Brain microvascular endothelial cell (primary cell): ENCODE results near the gene ADRA1B.

Source experiments
- DNase-seq: peaks from one replicate; pipeline ENCODE4 v3.0.0-alpha.2; 2020
- H3K27ac ChIP-seq: fragments of 250-450 bp; sonication (Bioruptor Pico); 2 replicates; pipeline ENCODE4 v1.5.1; 2020; ENCODE audit warnings: mild to moderate bottlenecking, moderate library complexity
- H3K27me3 ChIP-seq: fragments of 250-450 bp; sonication (Bioruptor Pico); replicated peaks from 2 replicates; pipeline ENCODE4 v1.5.1; 2020; ENCODE audit warnings: mild to moderate bottlenecking
- H3K36me3 ChIP-seq: fragments of 250-450 bp; sonication (Bioruptor Pico); replicated peaks from 2 replicates; pipeline ENCODE4 v1.5.1; 2020; ENCODE audit warnings: mild to moderate bottlenecking
- H3K4me3 ChIP-seq: 2 replicates; pipeline ENCODE4 v1.5.1; 2011; ENCODE audit warnings: low read depth, mild to moderate bottlenecking, control low read depth, low read length, moderate library complexity
- in situ Hi-C: cut with HindIII; loops from 2 replicates; pipeline ENCODE4 v1.10.0; 2017; ENCODE audit warnings: low sequenced_read_pairs, low pct_ligation_motif_present
- TF ChIP-seq, protein P1 (sequence below): IDR thresholded peaks from 2 replicates; pipeline ENCODE4 v1.5.1; 2011; ENCODE audit warnings: low read depth, mild to moderate bottlenecking, moderate library complexity, low read length, control low read depth, inconsistent platforms; ENCODE audit errors: missing control alignments

ADRA1B gene

GRCh38 chr5:159903131-159903530 is 13.2 kb upstream of the ADRA1B start:
- in situ Hi-C loops = no loop called here
- H3K27ac ChIP-seq = no peak overlapping the region
- no peak for DNase-seq
- H3K4me3 ChIP-seq = no peak overlapping the region
- no peaks in the 10 kb centered on the region for H3K36me3 ChIP-seq
- H3K27me3 ChIP-seq = no peaks in the 10 kb centered on the region
- TF ChIP-seq, protein P1, sequence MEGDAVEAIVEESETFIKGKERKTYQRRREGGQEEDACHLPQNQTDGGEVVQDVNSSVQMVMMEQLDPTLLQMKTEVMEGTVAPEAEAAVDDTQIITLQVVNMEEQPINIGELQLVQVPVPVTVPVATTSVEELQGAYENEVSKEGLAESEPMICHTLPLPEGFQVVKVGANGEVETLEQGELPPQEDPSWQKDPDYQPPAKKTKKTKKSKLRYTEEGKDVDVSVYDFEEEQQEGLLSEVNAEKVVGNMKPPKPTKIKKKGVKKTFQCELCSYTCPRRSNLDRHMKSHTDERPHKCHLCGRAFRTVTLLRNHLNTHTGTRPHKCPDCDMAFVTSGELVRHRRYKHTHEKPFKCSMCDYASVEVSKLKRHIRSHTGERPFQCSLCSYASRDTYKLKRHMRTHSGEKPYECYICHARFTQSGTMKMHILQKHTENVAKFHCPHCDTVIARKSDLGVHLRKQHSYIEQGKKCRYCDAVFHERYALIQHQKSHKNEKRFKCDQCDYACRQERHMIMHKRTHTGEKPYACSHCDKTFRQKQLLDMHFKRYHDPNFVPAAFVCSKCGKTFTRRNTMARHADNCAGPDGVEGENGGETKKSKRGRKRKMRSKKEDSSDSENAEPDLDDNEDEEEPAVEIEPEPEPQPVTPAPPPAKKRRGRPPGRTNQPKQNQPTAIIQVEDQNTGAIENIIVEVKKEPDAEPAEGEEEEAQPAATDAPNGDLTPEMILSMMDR = no peak

DNA sequence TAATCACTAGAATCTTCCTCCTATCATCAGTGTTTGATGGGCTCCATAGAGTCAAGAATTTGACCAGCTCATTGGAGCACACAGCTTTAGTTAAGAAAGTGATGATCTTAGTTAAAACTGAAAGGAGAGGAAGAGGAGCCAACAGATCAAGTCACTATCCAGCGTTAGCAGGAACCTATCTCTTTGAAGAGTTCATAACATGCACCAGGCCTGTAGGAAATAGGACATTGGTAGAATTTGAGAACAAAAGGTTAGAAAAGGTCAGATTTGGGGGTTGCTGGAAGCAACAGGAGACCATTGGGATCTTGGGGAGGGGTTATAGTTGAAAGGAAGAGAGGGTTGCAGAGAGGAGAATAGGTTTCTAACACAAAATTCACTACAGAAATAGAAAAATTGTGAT is 11.4 kb upstream of the ADRA1B start:
- Histone ChIP-seq H3K27me3 (no peaks in the 10 kb centered on the region), H3K36me3 (no peaks in the 10 kb centered on the region), H3K27ac (peak overlapping the region; percentile 33), H3K4me3 (no peak overlapping the region)
- TF ChIP-seq, protein P1 = no peak
- in situ Hi-C loops = no loop called here
- DNase-seq = no peak

DNA sequence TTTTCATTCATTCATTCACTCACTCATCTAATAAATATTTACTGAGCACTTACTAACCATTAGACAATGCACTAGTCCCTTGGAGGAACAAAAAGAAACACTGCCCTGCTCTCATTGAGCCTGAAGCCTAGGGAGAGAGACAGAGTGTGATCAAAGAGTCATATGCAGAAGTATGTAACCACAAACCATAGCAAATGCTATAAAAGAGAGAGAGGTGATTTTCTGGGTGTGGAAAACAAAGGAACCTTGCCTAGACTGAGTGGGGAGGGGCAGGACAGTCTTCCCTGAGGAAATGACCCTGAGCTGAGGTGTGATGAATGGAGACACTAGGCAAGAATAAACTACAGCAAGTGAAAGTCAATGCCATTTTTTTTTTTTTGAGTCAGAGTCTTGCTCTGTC is 10.8 kb upstream of the ADRA1B start:
- no peak overlapping the region for H3K27ac ChIP-seq
- TF ChIP-seq, protein P1 = no peak
- no peaks in the 10 kb centered on the region for H3K36me3 ChIP-seq
- in situ Hi-C loops = no loop called here
- no peak overlapping the region for H3K4me3 ChIP-seq
- DNase-seq = peak; percentile 88
- H3K27me3 ChIP-seq = no peaks in the 10 kb centered on the region

DNA sequence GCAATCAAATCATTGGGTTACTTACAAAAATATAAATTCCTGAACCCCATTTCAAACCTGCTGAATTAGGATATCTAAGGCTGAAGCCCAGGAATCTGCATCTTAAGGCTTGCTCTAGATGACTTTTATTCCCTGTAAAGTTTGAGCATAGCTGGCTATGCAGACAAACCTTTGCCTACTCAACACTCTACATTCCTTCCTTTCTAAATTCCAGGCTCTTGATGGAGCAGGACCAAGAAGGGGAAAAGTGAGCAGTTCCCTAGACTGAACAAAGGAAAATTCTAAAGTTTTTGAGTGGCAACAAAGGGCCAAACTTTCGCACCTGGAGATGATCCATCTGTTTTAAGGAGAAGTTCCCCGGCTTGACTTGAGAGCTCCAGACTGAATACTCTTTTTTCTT is 9.8 kb upstream of the ADRA1B start:
- in situ Hi-C loops = no loop called here
- Histone ChIP-seq H3K4me3 (no peak overlapping the region), H3K27me3 (no peaks in the 10 kb centered on the region), H3K36me3 (no peaks in the 10 kb centered on the region), H3K27ac (no peak overlapping the region)
- TF ChIP-seq, protein P1 = no peak
- no peak for DNase-seq

GRCh38 chr5:159906943-159907342 is 9.3 kb upstream of the ADRA1B start:
- no peak for DNase-seq
- in situ Hi-C loops = no loop called here
- no peak overlapping the region for H3K27ac ChIP-seq
- H3K4me3 ChIP-seq = no peak overlapping the region
- H3K27me3 ChIP-seq = no peaks in the 10 kb centered on the region
- no peaks in the 10 kb centered on the region for H3K36me3 ChIP-seq
- TF ChIP-seq, protein P1 = no peak
